H9 (cell line): ENCODE measurements around the gene ZNF234. TPM values are rescaled to one million over a fixed set of nuclear protein-coding genes. Genes with fewer than 3 reads are reported as not detected.

ENCODE experiments used
- DNase-seq: peaks from one replicate; pipeline ENCODE4 v3.0.0-alpha.2; 2017
- H2AFZ ChIP-seq: one replicate; pipeline ENCODE4 v1.6.1; 2013; ENCODE audit warnings: mild to moderate bottlenecking, low read length, control low read depth, moderate library complexity
- H2AK5ac ChIP-seq: 2 replicates; pipeline ENCODE4 v1.6.1; 2013; ENCODE audit warnings: low read length, control low read depth, mixed read lengths; ENCODE audit not compliant: insufficient read length
- H2BK120ac ChIP-seq: one replicate; pipeline ENCODE4 v1.6.1; 2013; ENCODE audit warnings: low read depth, mild to moderate bottlenecking, low read length, control low read depth, inconsistent platforms; ENCODE audit not compliant: poor library complexity, severe bottlenecking
- H2BK12ac ChIP-seq: 2 replicates; pipeline ENCODE4 v1.6.1; 2013; ENCODE audit warnings: low read length, control low read depth, mixed read lengths, low read depth; ENCODE audit not compliant: insufficient read length
- H2BK15ac ChIP-seq: 2 replicates; pipeline ENCODE4 v1.6.1; 2013; ENCODE audit warnings: low read depth, low read length, control low read depth
- H2BK20ac ChIP-seq: one replicate; pipeline ENCODE4 v1.6.1; 2013; ENCODE audit warnings: low read depth, mild to moderate bottlenecking, low read length, control low read depth, inconsistent platforms; ENCODE audit not compliant: poor library complexity, severe bottlenecking
- H2BK5ac ChIP-seq: 2 replicates; pipeline ENCODE4 v1.6.1; 2013; ENCODE audit warnings: low read length, control low read depth, mixed read lengths; ENCODE audit not compliant: insufficient read length
- H3K14ac ChIP-seq: 2 replicates; pipeline ENCODE4 v1.6.1; 2013; ENCODE audit warnings: low read length, control low read depth; ENCODE audit not compliant: insufficient read depth
- H3K18ac ChIP-seq: 2 replicates; pipeline ENCODE4 v1.6.1; 2013; ENCODE audit warnings: low read depth, mild to moderate bottlenecking, mixed read lengths, low read length, control low read depth; ENCODE audit not compliant: insufficient read length
- H3K23ac ChIP-seq: 2 replicates; pipeline ENCODE4 v1.6.1; 2013; ENCODE audit warnings: low read length, control low read depth, mixed read lengths, low read depth; ENCODE audit not compliant: insufficient read length
- H3K23me2 ChIP-seq: 2 replicates; pipeline ENCODE4 v1.6.1; 2013; ENCODE audit warnings: low read depth, mild to moderate bottlenecking, mixed read lengths, low read length, control low read depth; ENCODE audit not compliant: insufficient read length, poor library complexity, severe bottlenecking
- H3K27ac ChIP-seq: 2 replicates; pipeline ENCODE4 v1.5.1; 2013; ENCODE audit warnings: low read length, control low read depth, mixed read lengths, low read depth; ENCODE audit not compliant: insufficient read length
- H3K27me3 ChIP-seq: 2 replicates; pipeline ENCODE4 v1.6.1; 2013; ENCODE audit warnings: low read length, control low read depth, inconsistent platforms; ENCODE audit not compliant: insufficient read depth
- H3K4ac ChIP-seq: 2 replicates; pipeline ENCODE4 v1.6.1; 2013; ENCODE audit warnings: low read depth, mild to moderate bottlenecking, control low read depth, inconsistent platforms, low read length, moderate library complexity
- H3K4me1 ChIP-seq: 2 replicates; pipeline ENCODE4 v1.6.1; 2013; ENCODE audit warnings: low read length, control low read depth, inconsistent platforms; ENCODE audit not compliant: insufficient read depth
- H3K4me2 ChIP-seq: 2 replicates; pipeline ENCODE4 v1.6.1; 2013; ENCODE audit warnings: low read length, control low read depth, mixed read lengths; ENCODE audit not compliant: insufficient read length, insufficient read depth
- H3K56ac ChIP-seq: 2 replicates; pipeline ENCODE4 v1.6.1; 2013; ENCODE audit warnings: low read depth, mild to moderate bottlenecking, mixed read lengths, low read length, control low read depth; ENCODE audit not compliant: insufficient read length
- H3K79me1 ChIP-seq: 2 replicates; pipeline ENCODE4 v1.6.1; 2013; ENCODE audit warnings: low read depth, mild to moderate bottlenecking, moderate library complexity, low read length, control low read depth, inconsistent platforms; ENCODE audit not compliant: insufficient read depth, poor library complexity, severe bottlenecking
- H3K79me2 ChIP-seq: 2 replicates; pipeline ENCODE4 v1.6.1; 2013; ENCODE audit warnings: low read length, control low read depth, inconsistent platforms; ENCODE audit not compliant: insufficient read depth
- H3K9ac ChIP-seq: 2 replicates; pipeline ENCODE4 v1.6.1; 2013; ENCODE audit warnings: low read length, control low read depth, mixed read lengths; ENCODE audit not compliant: insufficient read length; ENCODE audit errors: extremely low read depth
- H3K9me3 ChIP-seq: one replicate; pipeline ENCODE4 v1.6.1; 2013; ENCODE audit warnings: low read depth, low read length, inconsistent platforms; ENCODE audit not compliant: control insufficient read depth
- H3T11ph ChIP-seq: one replicate; pipeline ENCODE4 v1.6.1; 2013; ENCODE audit warnings: mild to moderate bottlenecking, low read length, control low read depth, inconsistent platforms
- H4K20me1 ChIP-seq: one replicate; pipeline ENCODE4 v1.6.1; 2013; ENCODE audit not compliant: control insufficient read depth, insufficient read length, insufficient read depth
- H4K5ac ChIP-seq: 2 replicates; pipeline ENCODE4 v1.6.1; 2013; ENCODE audit warnings: low read depth, mild to moderate bottlenecking, mixed read lengths, low read length, control low read depth; ENCODE audit not compliant: insufficient read length
- H4K8ac ChIP-seq: replicated peaks from 2 replicates; pipeline ENCODE4 v1.6.1; 2013; ENCODE audit warnings: low read length, control low read depth, mixed read lengths, low read depth; ENCODE audit not compliant: insufficient read length
- H4K91ac ChIP-seq: 2 replicates; pipeline ENCODE4 v1.6.1; 2013; ENCODE audit warnings: low read depth, mild to moderate bottlenecking, moderate library complexity, mixed read lengths, low read length, control low read depth; ENCODE audit not compliant: insufficient read length
- H3K27ac Mint-ChIP-seq, 3 experiments: 2 replicates in 2 of 3; 3 replicates in 1 of 3; pipeline ENCODE4 v1.8.0; 2020 to 2021; ENCODE audit warnings: mixed read lengths in 3 of 3, mild to moderate bottlenecking in 1 of 3, moderate library complexity in 1 of 3
- H3K27me3 Mint-ChIP-seq: 2 replicates; pipeline ENCODE4 v1.8.0; 2021; ENCODE audit warnings: low read depth, mild to moderate bottlenecking, moderate library complexity, mixed read lengths
- H3K36me3 Mint-ChIP-seq, 3 experiments: 2 replicates in 2 of 3; 3 replicates in 1 of 3; pipeline ENCODE4 v1.8.0; 2020 to 2021; ENCODE audit warnings: low read depth in 3 of 3, mixed read lengths in 3 of 3; ENCODE audit not compliant: insufficient read depth in 1 of 3
- H3K4me1 Mint-ChIP-seq, 2 experiments: 2 replicates each; pipeline ENCODE4 v1.8.0; 2020; ENCODE audit warnings: mixed read lengths in 2 of 2
- H3K4me3 Mint-ChIP-seq, 2 experiments: 2 replicates in 1 of 2; 3 replicates in 1 of 2; pipeline ENCODE4 v1.8.0; 2020 to 2021; ENCODE audit warnings: mild to moderate bottlenecking in 2 of 2, mixed read lengths in 2 of 2, moderate library complexity in 1 of 2
- H3K9me3 Mint-ChIP-seq, 2 experiments: 2 replicates in 1 of 2; 3 replicates in 1 of 2; pipeline ENCODE4 v1.8.0; 2020; ENCODE audit warnings: mild to moderate bottlenecking in 2 of 2, mixed read lengths in 2 of 2, moderate library complexity in 1 of 2
- CTCF ChIP-seq: fragments of 200-600 bp; sonication (generic); conservative IDR thresholded peaks from 3 replicates; pipeline ENCODE4 v1.8.0; 2021; ENCODE audit warnings: antibody characterized with exemption, mild to moderate bottlenecking
- WGBS: extraction: QIAGEN DNeasy Blood & Tissue Kit; methylation state at CpG from one replicate; pipeline ENCODE4 v1.1.7; 2013; ENCODE audit warnings: missing lambda C conversion rate, low lambda C conversion rate, mixed read lengths; ENCODE audit not compliant: insufficient read length; ENCODE audit errors: extremely low coverage; 5-methylcytosine and 5-hydroxymethylcytosine counted together
- total RNA-seq: library from RNA; stranded (reverse); gene quantifications from 2 replicates; pipeline ENCODE4 v1.2.1, GENCODE V29; 2021

Gene ZNF234
- total RNA-seq, 1 experiment from 2014 or later: 12.4 TPM

DNA sequence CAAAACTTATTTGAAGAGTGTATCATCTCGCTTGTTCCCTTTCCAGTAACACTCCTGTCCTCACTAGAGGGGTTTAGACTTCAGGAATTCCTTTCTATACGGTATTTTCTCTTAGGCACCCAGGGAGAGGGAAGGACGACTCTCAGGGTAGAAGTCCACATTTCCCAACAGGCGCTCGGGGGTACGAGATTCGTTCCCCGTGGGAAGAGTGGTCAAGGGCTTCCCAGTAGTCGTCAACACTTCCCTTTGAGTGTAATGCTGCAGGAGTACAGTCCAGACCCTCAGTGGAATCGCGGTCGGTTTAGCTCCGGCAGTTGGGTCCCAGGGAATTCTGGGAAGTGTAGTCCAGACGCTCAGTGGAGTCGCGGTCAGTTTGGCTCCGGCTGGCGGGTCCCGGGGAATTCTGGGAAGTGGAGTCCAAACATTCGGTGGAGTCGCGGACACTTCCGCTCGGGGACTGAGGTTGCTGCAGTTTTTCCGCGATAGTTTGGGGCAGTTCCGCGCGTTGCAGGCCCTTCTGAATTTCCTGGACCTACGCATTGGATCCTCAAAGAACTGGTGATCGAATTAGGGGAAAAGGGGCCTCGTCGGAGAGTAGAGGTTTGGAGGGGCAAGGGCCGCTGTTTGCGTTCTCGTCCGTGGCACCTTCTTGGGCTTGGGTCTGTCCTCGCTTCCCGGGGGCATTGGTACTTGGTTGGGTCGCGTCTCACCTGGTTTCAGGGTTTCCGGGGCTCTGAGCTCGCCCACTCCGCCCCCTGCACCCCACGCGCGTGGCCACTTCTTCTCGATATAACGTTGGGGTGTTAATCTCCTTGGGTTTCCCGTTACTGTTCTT is 47.2 kb upstream of the ZNF234 start, which contains the start of gene ZNF224:
ZNF224 (plus strand) TSS at position 431 of the 835 bp plus-strand sequence. CDS start 3,513 bp downstream, outside the sequence.
- Histone ChIP-seq H3K79me2 (no peaks in the 10 kb centered on the region), H4K8ac (no peak within 1 kb of the TSS), H4K5ac (no peak within 1 kb of the TSS), H3K79me1 (no peaks in the 10 kb centered on the region), H3K9me3 (no peaks in the 10 kb centered on the region), H2AFZ (peak within 1 kb of the TSS; percentile 84), H3K23me2 (peaks cover 12% of the 10 kb centered on the region), H2BK12ac (no peak within 1 kb of the TSS), H4K20me1 (no peaks in the 10 kb centered on the region), H3K9ac (peak within 1 kb of the TSS; percentile 68), H2AK5ac (no peak within 1 kb of the TSS), H3K18ac (no peak within 1 kb of the TSS), H3T11ph (no peak within 1 kb of the TSS), H3K56ac (no peak within 1 kb of the TSS), H3K27ac (no peak within 1 kb of the TSS), H3K27me3 (no peaks in the 10 kb centered on the region), H2BK20ac (no peak within 1 kb of the TSS), H3K4ac (no peak within 1 kb of the TSS), H3K4me1 (no peaks in the 10 kb centered on the region), H2BK120ac (no peak within 1 kb of the TSS), H3K23ac (no peak within 1 kb of the TSS), H3K4me2 (peak within 1 kb of the TSS; percentile 62), H2BK15ac (no peak within 1 kb of the TSS), H2BK5ac (no peak within 1 kb of the TSS), H4K91ac (no peak within 1 kb of the TSS), H3K14ac (no peak within 1 kb of the TSS)
- H3K36me3 Mint-ChIP-seq: peaks cover 0 to 15% (median 9%) of the 10 kb centered on the region in 3 experiments; a peak in 6 of 7 replicates
- H3K27me3 Mint-ChIP-seq: peaks cover 5% of the 10 kb centered on the region
- H3K4me3 Mint-ChIP-seq: peak within 1 kb of the TSS; percentile 99
- TF ChIP-seq CTCF: no peak
- DNase-seq: peak; percentile 94
- peak within 1 kb of the TSS; percentile 64 to 96 (median 87); a peak in 5 of 7 replicates for H3K27ac Mint-ChIP-seq
- WGBS: no CpG with 5 or more reads among the region's 50 CpGs
- H3K9me3 Mint-ChIP-seq: 0 out of 5 replicates have a peak, but pooled peaks cover 0 to 3% of the 10 kb centered on the region in 2 experiments
- peaks cover 4 to 5% of the 10 kb centered on the region in 2 experiments for H3K4me1 Mint-ChIP-seq
